ENCODE results near the gene ADGRG3.

ADGRG3 gene

GRCh38 chr16:57630931-57631845 lies 36.9 kb upstream of the ADGRG3 start:
- TF ChIP-seq CTCF (IDR thresholded peaks at IDR 0.05; ENCODE audit: control insufficient read depth, insufficient read depth, low read depth, low read length, missing control alignments), result no peak
- DNase-seq (ENCODE audit: low read depth), result no peak
- H3K4me3 ChIP-seq (ENCODE audit: control insufficient read depth, low read depth, low read length), result no peak overlapping the region

GRCh38 chr16:57632568-57632967 lies 35.5 kb upstream of the ADGRG3 start:
- no peak for DNase-seq (ENCODE audit: low read depth)
- no peak overlapping the region for H3K4me3 ChIP-seq (ENCODE audit: control insufficient read depth, low read depth, low read length)
- TF ChIP-seq CTCF (IDR thresholded peaks at IDR 0.05; ENCODE audit: control insufficient read depth, insufficient read depth, low read depth, low read length, missing control alignments), result no peak

GRCh38 chr16:57633383-57634064 lies 34.6 kb upstream of the ADGRG3 start:
- H3K4me3 ChIP-seq (ENCODE audit: control insufficient read depth, low read depth, low read length), result no peak overlapping the region
- TF ChIP-seq CTCF (IDR thresholded peaks at IDR 0.05; ENCODE audit: control insufficient read depth, insufficient read depth, low read depth, low read length, missing control alignments), result no peak
- DNase-seq (ENCODE audit: low read depth), result no peak

- no peak for TF ChIP-seq CTCF (IDR thresholded peaks at IDR 0.05; ENCODE audit: control insufficient read depth, insufficient read depth, low read depth, low read length, missing control alignments)
- no peak overlapping the region for H3K4me3 ChIP-seq (ENCODE audit: control insufficient read depth, low read depth, low read length)
- DNase-seq (ENCODE audit: low read depth), result no peak
These were observed 33.9 kb upstream of the ADGRG3 start for GRCh38 chr16:57634171-57634570.

- H3K4me3 ChIP-seq (ENCODE audit: control insufficient read depth, low read depth, low read length), result no peak overlapping the region
- no peak for DNase-seq (ENCODE audit: low read depth)
- TF ChIP-seq CTCF (IDR thresholded peaks at IDR 0.05; ENCODE audit: control insufficient read depth, insufficient read depth, low read depth, low read length, missing control alignments), result no peak
These were observed 32.6 kb upstream of the ADGRG3 start for GRCh38 chr16:57635266-57636097.

- TF ChIP-seq CTCF (IDR thresholded peaks at IDR 0.05; ENCODE audit: control insufficient read depth, insufficient read depth, low read depth, low read length, missing control alignments), result no peak
- H3K4me3 ChIP-seq (ENCODE audit: control insufficient read depth, low read depth, low read length), result no peak overlapping the region
- no peak for DNase-seq (ENCODE audit: low read depth)
These were observed 31.9 kb upstream of the ADGRG3 start for GRCh38 chr16:57636184-57636583.
